Measurements from ENCODE around the gene ERG. TPM values are rescaled to one million over a fixed set of nuclear protein-coding genes. Genes with fewer than 3 reads are reported as not detected.

Gene ERG, protein sequence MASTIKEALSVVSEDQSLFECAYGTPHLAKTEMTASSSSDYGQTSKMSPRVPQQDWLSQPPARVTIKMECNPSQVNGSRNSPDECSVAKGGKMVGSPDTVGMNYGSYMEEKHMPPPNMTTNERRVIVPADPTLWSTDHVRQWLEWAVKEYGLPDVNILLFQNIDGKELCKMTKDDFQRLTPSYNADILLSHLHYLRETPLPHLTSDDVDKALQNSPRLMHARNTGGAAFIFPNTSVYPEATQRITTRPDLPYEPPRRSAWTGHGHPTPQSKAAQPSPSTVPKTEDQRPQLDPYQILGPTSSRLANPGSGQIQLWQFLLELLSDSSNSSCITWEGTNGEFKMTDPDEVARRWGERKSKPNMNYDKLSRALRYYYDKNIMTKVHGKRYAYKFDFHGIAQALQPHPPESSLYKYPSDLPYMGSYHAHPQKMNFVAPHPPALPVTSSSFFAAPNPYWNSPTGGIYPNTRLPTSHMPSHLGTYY
- total RNA-seq, result 56.7 and 63.8 TPM in 2 replicates

DNA sequence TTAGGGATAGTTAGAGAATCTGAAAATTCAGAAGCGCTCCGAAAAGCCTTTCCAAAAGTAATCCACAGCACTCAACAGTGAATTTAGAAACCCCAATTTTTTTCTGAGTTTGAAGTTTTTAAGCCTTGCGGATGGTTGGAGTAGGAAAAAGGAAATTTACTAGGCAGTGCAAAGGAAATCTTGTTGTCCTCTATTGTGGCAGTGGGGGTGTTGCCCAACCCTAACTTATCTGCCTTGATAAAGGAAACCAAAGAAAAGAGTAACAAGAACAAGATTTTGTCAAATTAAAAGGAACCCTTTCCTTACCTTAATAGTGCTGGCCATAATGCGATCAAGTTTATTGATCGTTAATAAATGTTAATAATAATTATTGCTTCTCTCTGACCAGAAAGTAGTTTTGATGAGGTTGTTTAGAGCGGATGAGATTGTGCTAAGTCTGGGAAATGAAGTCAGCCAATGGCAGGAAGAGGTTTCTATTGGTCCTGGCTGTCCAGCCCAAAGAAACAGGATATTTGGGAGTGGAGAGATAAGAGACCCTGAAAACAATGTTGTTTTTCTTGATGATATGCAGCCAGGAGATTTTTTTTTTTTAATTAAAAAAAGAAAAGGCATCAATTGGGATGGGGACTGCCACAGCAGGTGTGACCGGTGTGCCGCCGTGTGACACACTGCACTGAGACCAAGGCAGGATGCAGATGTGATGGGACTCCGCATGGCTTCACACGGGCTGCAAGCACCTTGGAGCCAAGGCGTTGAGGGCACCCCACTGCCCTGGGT lies at the start of gene ERG:
Gene ERG (minus strand): TSS at position 421 of the 777 bp plus-strand sequence. CDS start 97 bp downstream, at position 324.

Other genes starting within 250 kb of the ERG start
- 1.1 and 2.1 TPM in 2 replicates for gene KCNJ15, start 241.5 kb downstream of the ERG start, total RNA-seq

All from dermis lymphatic vessel endothelial cell (primary cell).